ENCODE measurements around the gene TUSC2. TPM values are rescaled to one million over a fixed set of nuclear protein-coding genes. Genes with fewer than 3 reads are reported as not detected.
A peak's percentile ranks its signal among the peaks of the same experiment; 100 is the strongest.

Gene TUSC2
- total and polyA plus RNA-seq, 7 donors, result 23.2 to 54.7 (median 35.5) TPM

DNA sequence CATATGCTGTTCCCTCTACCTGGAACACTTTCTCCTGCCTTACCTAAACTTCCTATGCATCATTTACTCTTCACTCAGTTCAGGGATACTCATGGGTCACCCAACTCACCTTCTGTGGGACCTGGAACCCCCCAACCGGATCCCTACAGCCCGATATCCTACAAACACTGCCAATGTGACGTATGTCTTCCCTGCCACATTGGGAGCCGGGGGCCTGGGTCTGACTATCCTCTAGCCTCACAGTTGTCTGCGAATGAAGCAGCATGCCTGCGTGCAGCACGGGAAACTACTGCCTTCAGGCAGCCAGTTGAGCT lies 22.1 kb upstream of the TUSC2 start:
- H3K9me3 ChIP-seq, result no peaks in the 10 kb centered on the region
- peaks cover 14 to 40% (median 29%) of the 10 kb centered on the region in 4 donors for H3K36me3 ChIP-seq
- H3K27ac ChIP-seq, result peak overlapping the region; percentile 86 to 96 (median 92)
- intact Hi-C loops (cut with DNase I), result loop anchor here (10.0 kb wide), 1 partner anchor 1045 kb away; the partner anchor contains the start of gene RBM15B
- no peak for DNase-seq
- H3K4me1 ChIP-seq, result peaks cover 0 to 39% (median 32%) of the 10 kb centered on the region in 4 donors
- TF ChIP-seq EP300 (IDR thresholded peaks at IDR 0.05) (no peak), POLR2AphosphoS5 (IDR thresholded peaks at IDR 0.05) (no peak), POLR2A (IDR thresholded peaks at IDR 0.05) (no peak)
- TF ChIP-seq, protein P1, sequence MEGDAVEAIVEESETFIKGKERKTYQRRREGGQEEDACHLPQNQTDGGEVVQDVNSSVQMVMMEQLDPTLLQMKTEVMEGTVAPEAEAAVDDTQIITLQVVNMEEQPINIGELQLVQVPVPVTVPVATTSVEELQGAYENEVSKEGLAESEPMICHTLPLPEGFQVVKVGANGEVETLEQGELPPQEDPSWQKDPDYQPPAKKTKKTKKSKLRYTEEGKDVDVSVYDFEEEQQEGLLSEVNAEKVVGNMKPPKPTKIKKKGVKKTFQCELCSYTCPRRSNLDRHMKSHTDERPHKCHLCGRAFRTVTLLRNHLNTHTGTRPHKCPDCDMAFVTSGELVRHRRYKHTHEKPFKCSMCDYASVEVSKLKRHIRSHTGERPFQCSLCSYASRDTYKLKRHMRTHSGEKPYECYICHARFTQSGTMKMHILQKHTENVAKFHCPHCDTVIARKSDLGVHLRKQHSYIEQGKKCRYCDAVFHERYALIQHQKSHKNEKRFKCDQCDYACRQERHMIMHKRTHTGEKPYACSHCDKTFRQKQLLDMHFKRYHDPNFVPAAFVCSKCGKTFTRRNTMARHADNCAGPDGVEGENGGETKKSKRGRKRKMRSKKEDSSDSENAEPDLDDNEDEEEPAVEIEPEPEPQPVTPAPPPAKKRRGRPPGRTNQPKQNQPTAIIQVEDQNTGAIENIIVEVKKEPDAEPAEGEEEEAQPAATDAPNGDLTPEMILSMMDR (IDR thresholded peaks at IDR 0.05), result no peak
- H3K4me3 ChIP-seq, result peak overlapping the region; percentile 57 to 91 (median 82)
- no peaks in the 10 kb centered on the region for H3K27me3 ChIP-seq
- 15 to 18% methylated on average over 7 of the region's 7 CpGs for WGBS, 2 donors

DNA sequence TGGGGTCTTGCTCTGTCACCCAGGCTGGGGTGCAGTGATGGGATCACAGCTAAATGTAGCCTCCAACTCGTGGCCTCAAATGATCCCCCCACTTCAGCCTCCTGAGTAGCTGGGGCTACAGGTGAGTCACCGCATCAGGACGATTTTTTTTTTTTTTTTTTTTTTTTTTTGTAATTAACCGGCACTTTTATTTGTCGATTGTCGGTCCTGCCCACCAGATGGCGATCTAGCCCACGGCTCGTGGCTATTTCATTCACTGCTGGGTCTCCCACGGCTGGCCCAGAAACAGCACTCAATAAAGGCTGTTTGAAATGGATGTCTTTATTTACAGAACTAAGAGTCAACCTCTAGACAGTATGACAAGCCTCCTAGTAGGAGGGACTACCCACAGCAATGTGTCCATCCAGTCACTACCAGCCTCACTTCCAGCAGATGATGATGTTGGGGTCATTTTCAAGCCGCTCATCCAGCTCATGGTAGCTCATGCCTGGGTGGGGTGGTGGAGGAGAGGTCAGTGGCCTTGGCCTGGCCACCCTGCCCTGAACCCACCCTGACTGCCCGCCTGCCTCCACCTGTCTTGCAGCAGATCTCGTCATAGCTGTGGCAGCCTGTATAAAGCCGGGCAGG lies 19.3 kb upstream of the TUSC2 start:
- intact Hi-C loops (cut with DNase I), result loop anchor here (1.0 to 5.0 kb wide), 2 partner anchors 195 to 265 kb away; partner anchors contain the start of gene CISH
- peak overlapping the region in 2 of 4 donors; percentile 39 to 54 for H3K27ac ChIP-seq
- no peak for TF ChIP-seq POLR2A (IDR thresholded peaks at IDR 0.05)
- no peak for TF ChIP-seq POLR2AphosphoS5 (IDR thresholded peaks at IDR 0.05)
- TF ChIP-seq EP300 (IDR thresholded peaks at IDR 0.05), result no peak
- TF ChIP-seq, protein P1 (IDR thresholded peaks at IDR 0.05), result peak in 2 of 4 experiments; percentile 40 to 56
- peaks cover 0 to 40% (median 36%) of the 10 kb centered on the region in 4 donors for H3K4me1 ChIP-seq
- no peaks in the 10 kb centered on the region for H3K27me3 ChIP-seq
- H3K9me3 ChIP-seq, result no peaks in the 10 kb centered on the region
- 26 to 27% methylated on average over 14 of the region's 14 CpGs for WGBS, 2 donors
- H3K4me3 ChIP-seq, result no peak overlapping the region
- H3K36me3 ChIP-seq, result peaks cover 0 to 14% (median 9%) of the 10 kb centered on the region in 4 donors
- peak; percentile 83 for DNase-seq

DNA sequence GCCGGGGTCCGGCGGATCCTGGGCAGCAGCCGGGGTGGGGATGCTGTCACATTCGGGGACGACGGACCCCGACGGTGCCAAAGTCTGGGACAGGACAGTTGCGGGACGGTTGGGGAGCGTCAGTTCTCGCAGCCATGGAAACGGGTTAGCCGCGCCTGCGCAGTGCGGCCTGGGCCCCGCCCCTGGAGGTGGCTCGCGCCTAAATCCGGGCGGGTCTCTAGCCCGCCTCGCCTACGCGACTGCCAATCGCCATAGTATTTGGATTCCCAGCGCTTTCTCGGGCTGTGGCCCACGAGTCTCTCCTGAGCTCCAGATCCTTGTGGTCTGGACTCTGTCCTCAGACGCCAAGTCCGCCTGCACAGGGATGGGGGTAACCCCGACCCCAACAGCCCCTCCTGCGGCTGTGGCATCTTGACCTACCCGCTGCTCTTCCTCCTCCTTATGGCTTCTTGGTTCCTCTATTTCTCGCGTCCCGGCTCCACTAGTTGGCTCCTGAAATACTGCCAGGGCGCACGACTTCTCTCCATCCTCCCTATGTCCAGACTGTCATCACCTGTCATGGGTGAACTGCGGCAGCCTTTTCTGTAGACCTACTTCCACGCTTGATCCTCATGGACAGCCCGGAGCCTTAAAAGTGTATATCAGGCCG lies 17.7 kb upstream of the TUSC2 start, which contains the start of gene ZMYND10:
Gene ZMYND10, minus strand, starts transcription at position 147 of the 649 bp plus-strand sequence. CDS start 153 bp downstream, outside the sequence.
- WGBS, 2 donors, result 7 to 11% methylated on average over 45 of the region's 45 CpGs
- DNase-seq, result peak; percentile 82
- intact Hi-C loops (cut with DNase I), result loop anchor here (5.0 kb wide), 1 partner anchor 267 kb away; the partner anchor contains the start of gene CISH
- Histone ChIP-seq H3K27ac (peak within 1 kb of the TSS in 1 of 4 donors; percentile 12), H3K27me3 (no peaks in the 10 kb centered on the region), H3K36me3 (peaks cover 0 to 14% (median 9%) of the 10 kb centered on the region in 4 donors), H3K4me3 (peak within 1 kb of the TSS in 3 of 4 donors; percentile 28 to 43 (median 41)), H3K4me1 (peaks cover 0 to 41% (median 36%) of the 10 kb centered on the region in 4 donors), H3K9me3 (no peaks in the 10 kb centered on the region)
- TF ChIP-seq POLR2AphosphoS5 (IDR thresholded peaks at IDR 0.05) (no peak), POLR2A (IDR thresholded peaks at IDR 0.05) (no peak), EP300 (IDR thresholded peaks at IDR 0.05) (no peak)
- TF ChIP-seq, protein P1 (IDR thresholded peaks at IDR 0.05), result no peak

DNA sequence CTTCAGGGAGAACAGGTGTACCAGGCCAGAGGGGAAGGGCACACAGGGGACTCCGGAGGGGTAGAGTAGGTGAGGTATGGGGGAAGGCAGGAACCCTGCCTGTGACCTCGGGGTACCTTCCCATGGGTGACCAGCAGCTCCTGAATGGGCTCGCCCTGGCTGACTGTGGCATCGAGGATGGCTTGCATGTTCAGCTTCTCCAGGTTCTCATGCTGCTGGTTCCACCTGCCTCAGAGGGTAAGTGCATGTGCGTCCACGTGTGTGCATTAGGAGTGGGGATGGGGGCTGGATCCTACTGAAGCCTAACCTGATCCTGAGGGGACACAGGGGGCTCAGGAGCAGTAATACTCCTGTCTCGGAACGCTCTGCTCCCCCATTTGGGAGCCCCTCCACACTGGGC lies 17.0 kb upstream of the TUSC2 start:
- Histone ChIP-seq H3K9me3 (no peaks in the 10 kb centered on the region), H3K27ac (peak overlapping the region in 1 of 4 donors; percentile 12), H3K27me3 (no peaks in the 10 kb centered on the region), H3K36me3 (peaks cover 0 to 14% (median 9%) of the 10 kb centered on the region in 4 donors), H3K4me3 (peak overlapping the region in 2 of 4 donors; percentile 41 to 43), H3K4me1 (peaks cover 0 to 42% (median 41%) of the 10 kb centered on the region in 4 donors)
- 77 to 86% methylated on average over 8 of the region's 8 CpGs for WGBS, 2 donors
- TF ChIP-seq POLR2AphosphoS5 (IDR thresholded peaks at IDR 0.05), result no peak
- TF ChIP-seq POLR2A (IDR thresholded peaks at IDR 0.05), result no peak
- DNase-seq, result no peak
- intact Hi-C loops (cut with DNase I), result loop anchor here (5.0 kb wide), 1 partner anchor 267 kb away; the partner anchor contains the start of gene CISH
